B cell (primary cell): ENCODE measurements around the gene LRBA. TPM values are rescaled to one million over a fixed set of nuclear protein-coding genes. Genes with fewer than 3 reads are reported as not detected.

Experiments
- ATAC-seq: fragments of 200-7000 bp; cut with Tn5 transposase; one replicate; pipeline ENCODE4 v1.10.0; 2021; ENCODE audit warnings: low read depth, mild to moderate bottlenecking, moderate number of reproducible peaks, moderate library complexity
- CTCF ChIA-PET: fragments of 350-600 bp; sonication (Branson Sonifier 250); formaldehyde crosslinking; loops from one replicate; lab custom pipeline; 2021; ENCODE audit warnings: antibody characterized with exemption, inconsistent platforms; lab: Charles Lee
- POLR2A ChIA-PET: fragments of 350-600 bp; sonication (Branson Sonifier 250); formaldehyde crosslinking; loops from one replicate; lab custom pipeline; 2021; ENCODE audit warnings: antibody characterized with exemption; lab: Charles Lee
- DNase-seq: peaks from one replicate; pipeline ENCODE4 v3.0.0; 2013
- H2AFZ ChIP-seq: 2 replicates; pipeline ENCODE4 v1.6.1; 2012; ENCODE audit warnings: mild to moderate bottlenecking, low read depth, low read length; ENCODE audit not compliant: insufficient read depth, poor library complexity, severe bottlenecking
- H3K27ac ChIP-seq, 2 donors: 1 replicate in 1 of 2; 2 replicates in 1 of 2; pipeline ENCODE4 v1.5.1; 2012 to 2013; ENCODE audit warnings: low read length in 2 of 2, mild to moderate bottlenecking in 2 of 2, moderate library complexity in 1 of 2
- H3K27me3 ChIP-seq, 4 experiments: fragments of 200-600 bp in 1 of 4; sonication (generic) in 1 of 4; replicated peaks in 1 of 4; 1 replicate in 2 of 4; 2 replicates in 2 of 4; pipeline versions ENCODE4 v1.6.1 to v1.7.0; 2013 to 2016; ENCODE audit warnings: low read length in 3 of 4, mild to moderate bottlenecking in 2 of 4, mixed read lengths in 1 of 4, moderate library complexity in 1 of 4; ENCODE audit not compliant: insufficient read depth in 4 of 4, control insufficient read depth in 3 of 4; ENCODE audit errors: control extremely low read depth in 1 of 4
- H3K36me3 ChIP-seq, 2 experiments: replicated peaks in 1 of 2; 1 replicate in 1 of 2; 2 replicates in 1 of 2; pipeline versions ENCODE4 v1.6.1 to v1.7.1; 2013; ENCODE audit warnings: low read length in 1 of 2; ENCODE audit not compliant: insufficient read depth in 2 of 2, control insufficient read depth in 1 of 2; ENCODE audit errors: control extremely low read depth in 1 of 2, extremely low read depth in 1 of 2
- H3K4me1 ChIP-seq, 2 donors: fragments of 200-600 bp in 1 of 2; sonication (generic) in 1 of 2; 1 replicate in 1 of 2; 2 replicates in 1 of 2; pipeline versions ENCODE4 v1.5.1 to v1.6.1; 2013 to 2017; ENCODE audit warnings: low read length in 2 of 2; ENCODE audit not compliant: control insufficient read depth in 2 of 2, insufficient read depth in 2 of 2
- H3K4me2 ChIP-seq: replicated peaks from 2 replicates; pipeline ENCODE3; 2012; ENCODE audit warnings: mild to moderate bottlenecking, low read depth, low read length; ENCODE audit not compliant: poor library complexity, severe bottlenecking
- H3K4me3 ChIP-seq, 5 experiments: fragments of 200-600 bp in 1 of 5; sonication (generic) in 1 of 5; 1 replicate in 3 of 5; 2 replicates in 2 of 5; pipeline versions ENCODE4 v1.5.1 to v1.7.0; 2011 to 2016; ENCODE audit warnings: low read length in 4 of 5, mild to moderate bottlenecking in 4 of 5, low read depth in 2 of 5, control low read depth in 1 of 5, moderate library complexity in 1 of 5; ENCODE audit not compliant: insufficient read depth in 1 of 5; ENCODE audit errors: control extremely low read depth in 1 of 5, extremely low read depth in 1 of 5
- H3K79me2 ChIP-seq: fragments of 200-600 bp; sonication (generic); one replicate; pipeline ENCODE4 v1.6.0; 2016; ENCODE audit warnings: low read length; ENCODE audit not compliant: control insufficient read depth, insufficient read depth
- H3K9ac ChIP-seq: fragments of 200-600 bp; sonication (generic); 2 replicates; pipeline ENCODE4 v1.6.1; 2017; ENCODE audit warnings: mild to moderate bottlenecking, low read length, moderate library complexity
- H3K9me3 ChIP-seq, 3 donors: one replicate each; pipeline versions ENCODE4 v1.6.1 to v1.7.1; 2013; ENCODE audit warnings: low read length in 2 of 3; ENCODE audit not compliant: control insufficient read depth in 2 of 3, insufficient read depth in 1 of 3; ENCODE audit errors: control extremely low read depth in 1 of 3
- H4K20me1 ChIP-seq: 2 replicates; pipeline ENCODE4 v1.6.0; 2012; ENCODE audit warnings: mild to moderate bottlenecking, low read length; ENCODE audit not compliant: insufficient read depth, control insufficient read depth, poor library complexity, severe bottlenecking
- H3K27ac Mint-ChIP-seq: one replicate; pipeline ENCODE4 v1.8.0; 2021; ENCODE audit warnings: mixed read lengths
- H3K27me3 Mint-ChIP-seq: one replicate; pipeline ENCODE4 v1.8.0; 2021; ENCODE audit warnings: mixed read lengths
- H3K4me1 Mint-ChIP-seq: one replicate; pipeline ENCODE4 v1.8.0; 2021; ENCODE audit warnings: mixed read lengths
- H3K4me3 Mint-ChIP-seq: one replicate; pipeline ENCODE4 v1.8.0; 2021; ENCODE audit warnings: mixed read lengths
- H3K9me3 Mint-ChIP-seq: one replicate; pipeline ENCODE4 v1.8.0; 2022; ENCODE audit warnings: mixed read lengths; ENCODE audit not compliant: insufficient read depth
- EZH2 ChIP-seq: IDR thresholded peaks from 2 replicates; pipeline ENCODE4 v1.6.1; 2012; ENCODE audit warnings: borderline replicate concordance, low read depth, mild to moderate bottlenecking, moderate library complexity, low read length; ENCODE audit not compliant: insufficient read depth, poor library complexity, severe bottlenecking
- WGBS: methylation state at CpG from one replicate; pipeline ENCODE4 v1.1.5; 2013; ENCODE audit warnings: missing lambda C conversion rate; ENCODE audit not compliant: insufficient coverage; 5-methylcytosine and 5-hydroxymethylcytosine counted together
- intact Hi-C: fragments of 100-400 bp; cut with micrococcal nuclease; formaldehyde crosslinking; loops from one replicate; pipeline ENCODE4 v1.10.0; 2022
- polyA plus RNA-seq: library from polyadenylated mRNA; depleted of rRNA; stranded (reverse); fragments of >200 nt; gene quantifications from 2 replicates; pipeline ENCODE4 v1.2.3, GENCODE V29; 2012
- total RNA-seq, 2 donors: library from RNA; stranded (reverse); fragments of 120-200 nt in 1 of 2; gene quantifications; 1 replicate in 1 of 2; 2 replicates in 1 of 2; pipeline versions ENCODE4 v1.2.3 to v1.2.4, GENCODE V29; 2013 to 2022
- TF ChIP-seq, protein P1 (sequence below): fragments of 200-600 bp; IDR thresholded peaks from one replicate; pipeline ENCODE4 v1.8.0; 2022; ENCODE audit warnings: antibody characterized with exemption, mild to moderate bottlenecking

Gene LRBA
- total and polyA plus RNA-seq, 2 donors (not counting 1 experiment from before 2014, with no cell fraction given), result 17.5 to 86.7 TPM

GRCh38 chr4:150976478-150977118 is 38.5 kb downstream of the LRBA start:
- Mint-ChIP-seq H3K27ac (no peak overlapping the region), H3K4me1 (peaks cover 66% of the 10 kb centered on the region), H3K27me3 (no peaks in the 10 kb centered on the region), H3K9me3 (peaks cover 4% of the 10 kb centered on the region), H3K4me3 (no peak overlapping the region)
- POLR2A ChIA-PET, result interaction anchor here (0.7 kb wide), 1 partner anchor 15 kb away, joined by 6 read pairs; no protein-coding TSS in a partner anchor
- H3K4me3 ChIP-seq, result no peak overlapping the region
- no peaks in the 10 kb centered on the region for H3K27me3 ChIP-seq
- H3K4me1 ChIP-seq, result peaks cover 5 to 15% of the 10 kb centered on the region in 2 donors
- H3K9ac ChIP-seq, result no peak overlapping the region
- TF ChIP-seq, protein P1, sequence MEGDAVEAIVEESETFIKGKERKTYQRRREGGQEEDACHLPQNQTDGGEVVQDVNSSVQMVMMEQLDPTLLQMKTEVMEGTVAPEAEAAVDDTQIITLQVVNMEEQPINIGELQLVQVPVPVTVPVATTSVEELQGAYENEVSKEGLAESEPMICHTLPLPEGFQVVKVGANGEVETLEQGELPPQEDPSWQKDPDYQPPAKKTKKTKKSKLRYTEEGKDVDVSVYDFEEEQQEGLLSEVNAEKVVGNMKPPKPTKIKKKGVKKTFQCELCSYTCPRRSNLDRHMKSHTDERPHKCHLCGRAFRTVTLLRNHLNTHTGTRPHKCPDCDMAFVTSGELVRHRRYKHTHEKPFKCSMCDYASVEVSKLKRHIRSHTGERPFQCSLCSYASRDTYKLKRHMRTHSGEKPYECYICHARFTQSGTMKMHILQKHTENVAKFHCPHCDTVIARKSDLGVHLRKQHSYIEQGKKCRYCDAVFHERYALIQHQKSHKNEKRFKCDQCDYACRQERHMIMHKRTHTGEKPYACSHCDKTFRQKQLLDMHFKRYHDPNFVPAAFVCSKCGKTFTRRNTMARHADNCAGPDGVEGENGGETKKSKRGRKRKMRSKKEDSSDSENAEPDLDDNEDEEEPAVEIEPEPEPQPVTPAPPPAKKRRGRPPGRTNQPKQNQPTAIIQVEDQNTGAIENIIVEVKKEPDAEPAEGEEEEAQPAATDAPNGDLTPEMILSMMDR, result no peak
- TF ChIP-seq EZH2, result no peak
- WGBS, result 76% methylated on average over 10 of the region's 11 CpGs
- ATAC-seq, result no peak
- DNase-seq, result no peak
- no peak overlapping the region for H2AFZ ChIP-seq
- H3K9me3 ChIP-seq, result no peaks in the 10 kb centered on the region
- peaks cover 45% of the 10 kb centered on the region for H4K20me1 ChIP-seq
- H3K36me3 ChIP-seq, result no peaks in the 10 kb centered on the region
- CTCF ChIA-PET, result interaction anchor here (0.7 kb wide), 2 partner anchors 74 to 923 kb away, joined by 3 to 4 read pairs; no protein-coding TSS in a partner anchor
- intact Hi-C loops, result no loop called here
- H3K4me2 ChIP-seq, result no peak overlapping the region
- H3K79me2 ChIP-seq, result peaks cover 87% of the 10 kb centered on the region
- H3K27ac ChIP-seq, result no peak overlapping the region

DNA sequence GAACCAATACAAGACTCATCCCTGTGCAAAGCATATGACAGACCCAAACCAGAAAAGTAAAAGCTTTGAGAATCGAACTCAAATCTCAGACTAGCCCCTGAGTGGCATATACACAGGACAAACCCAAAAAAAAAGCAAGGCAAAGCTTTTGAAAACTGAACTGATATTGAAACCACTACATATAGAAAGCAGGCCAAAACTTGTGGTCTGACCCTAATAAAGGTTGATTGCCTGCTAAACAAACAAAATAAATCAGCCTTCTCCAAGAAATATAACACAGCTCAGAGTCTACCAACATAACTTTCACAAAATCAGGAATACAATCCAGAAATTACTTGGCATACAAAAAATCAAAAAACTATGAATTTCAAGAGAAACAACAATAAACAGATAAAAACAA is 40.3 kb downstream of the LRBA start:
- Histone ChIP-seq H3K4me3 (no peak overlapping the region), H4K20me1 (peaks cover 50% of the 10 kb centered on the region), H3K27ac (no peak overlapping the region), H3K4me2 (no peak overlapping the region), H3K79me2 (peaks cover 86% of the 10 kb centered on the region), H3K4me1 (peaks cover 5 to 18% of the 10 kb centered on the region in 2 donors), H3K36me3 (no peaks in the 10 kb centered on the region), H3K9me3 (no peaks in the 10 kb centered on the region), H3K27me3 (no peaks in the 10 kb centered on the region), H3K9ac (peak overlapping the region; percentile 5), H2AFZ (no peak overlapping the region)
- DNase-seq, result no peak
- no peaks in the 10 kb centered on the region for H3K27me3 Mint-ChIP-seq
- no peak for ATAC-seq
- H3K4me3 Mint-ChIP-seq, result no peak overlapping the region
- peaks cover 4% of the 10 kb centered on the region for H3K9me3 Mint-ChIP-seq
- H3K4me1 Mint-ChIP-seq, result peaks cover 65% of the 10 kb centered on the region
- intact Hi-C loops, result no loop called here
- POLR2A ChIA-PET, result no interaction called here
- WGBS, result 71% methylated on average over 1 of the region's 1 CpG
- TF ChIP-seq EZH2, result no peak
- TF ChIP-seq, protein P1, result no peak
- H3K27ac Mint-ChIP-seq, result no peak overlapping the region
- CTCF ChIA-PET, result interaction anchor here (0.6 kb wide), 1 partner anchor 108 kb away, joined by 3 read pairs; no protein-coding TSS in a partner anchor
